DND-41 (cell line): ENCODE results near the gene RIT1.

Source experiments
- ATAC-seq: fragments of 200-7000 bp; cut with Tn5 transposase; 3 replicates; pipeline ENCODE4 v1.9.1; 2021; ENCODE audit warnings: low read depth; ENCODE audit not compliant: insufficient read depth
- DNase-seq: peaks from one replicate; pipeline ENCODE4 v3.0.0-alpha.2; 2020
- H2AFZ ChIP-seq: 2 replicates; pipeline ENCODE4 v1.6.0; 2012; ENCODE audit warnings: low read depth, low read length
- H3K27ac ChIP-seq: 2 replicates; pipeline ENCODE4 v1.5.1; 2012; ENCODE audit warnings: low read length, inconsistent platforms
- H3K27me3 ChIP-seq: fragments of 200-600 bp; sonication (generic); 2 replicates; pipeline ENCODE4 v1.6.0; 2012; ENCODE audit warnings: low read length, mild to moderate bottlenecking, inconsistent platforms; ENCODE audit not compliant: insufficient read depth, poor library complexity
- H3K36me3 ChIP-seq: 2 replicates; pipeline ENCODE4 v1.5.1; 2012; ENCODE audit warnings: low read length, inconsistent platforms; ENCODE audit not compliant: insufficient read depth
- H3K4me1 ChIP-seq: 2 replicates; pipeline ENCODE4 v1.5.1; 2012; ENCODE audit warnings: mild to moderate bottlenecking, low read length; ENCODE audit not compliant: insufficient read depth
- H3K4me2 ChIP-seq: 2 replicates; pipeline ENCODE4 v1.6.0; 2012; ENCODE audit warnings: mild to moderate bottlenecking, moderate library complexity, low read length, inconsistent platforms; ENCODE audit not compliant: insufficient read depth
- H3K4me3 ChIP-seq, 2 experiments: fragments of 200-600 bp in 1 of 2; shearing (Covaris generic) in 1 of 2; 2 replicates each; pipeline ENCODE4 v1.5.1; 2012 to 2016; ENCODE audit warnings: inconsistent platforms in 2 of 2, low read length in 2 of 2, mild to moderate bottlenecking in 2 of 2, low read depth in 1 of 2, moderate library complexity in 1 of 2
- H3K79me2 ChIP-seq: 2 replicates; pipeline ENCODE4 v1.6.0; 2012; ENCODE audit warnings: low read length, inconsistent platforms; ENCODE audit not compliant: insufficient read depth
- H3K9ac ChIP-seq: 2 replicates; pipeline ENCODE4 v1.6.0; 2012; ENCODE audit warnings: low read depth, mild to moderate bottlenecking, inconsistent platforms, low read length, moderate library complexity
- H3K9me3 ChIP-seq: 2 replicates; pipeline ENCODE4 v1.5.1; 2012; ENCODE audit warnings: low read length, moderate library complexity, mild to moderate bottlenecking, inconsistent platforms; ENCODE audit not compliant: insufficient read depth, severe bottlenecking
- H4K20me1 ChIP-seq: 2 replicates; pipeline ENCODE4 v1.6.0; 2012; ENCODE audit warnings: low read length; ENCODE audit not compliant: insufficient read depth
- EZH2 ChIP-seq: IDR thresholded peaks from 3 replicates; pipeline ENCODE4 v1.6.1; 2012; ENCODE audit warnings: borderline replicate concordance, low read depth, mild to moderate bottlenecking, moderate library complexity, low read length, inconsistent platforms; ENCODE audit not compliant: severe bottlenecking
- TF ChIP-seq, protein P1 (sequence below): IDR thresholded peaks from 2 replicates; pipeline ENCODE4 v1.5.1; 2012; ENCODE audit warnings: borderline replicate concordance, low read length, moderate library complexity, mild to moderate bottlenecking; ENCODE audit not compliant: poor library complexity, severe bottlenecking; ENCODE audit errors: extremely low read depth

RIT1 gene

DNA sequence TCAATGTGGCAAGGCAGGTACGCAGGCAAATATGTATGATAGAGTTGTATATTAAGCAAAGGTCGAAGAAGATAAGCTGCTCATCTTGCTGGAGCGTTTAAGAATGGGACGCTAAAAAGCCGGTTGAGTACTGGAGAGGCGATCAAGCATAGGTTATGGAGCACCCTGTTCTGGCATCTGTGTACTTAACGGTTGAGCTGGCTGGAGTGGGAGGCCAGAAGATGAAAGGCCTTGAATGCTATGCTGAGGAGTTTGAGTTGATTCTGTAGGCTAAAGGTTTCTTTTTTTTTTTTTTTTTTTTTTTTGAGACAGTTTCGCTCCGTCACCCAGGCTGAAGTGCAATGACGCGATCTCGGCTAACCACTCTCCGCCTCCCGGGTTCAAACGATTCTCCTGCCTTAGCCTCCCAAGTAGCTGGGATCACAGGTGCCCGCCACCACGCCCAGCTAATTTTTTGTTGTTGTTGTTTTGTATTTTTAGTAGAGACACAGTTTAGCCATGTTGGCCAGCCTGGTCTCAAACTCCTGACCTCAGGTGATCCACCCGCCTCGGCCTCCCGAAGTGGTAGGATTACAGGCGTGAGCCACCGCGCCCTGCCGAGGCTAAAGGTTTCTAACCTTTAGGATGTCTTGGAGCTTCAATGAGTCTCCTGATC lies 23.9 kb upstream of the RIT1 start:
- H3K36me3 ChIP-seq, result peaks cover 40% of the 10 kb centered on the region
- H3K4me1 ChIP-seq, result peaks cover 46% of the 10 kb centered on the region
- H2AFZ ChIP-seq, result peak overlapping the region; percentile 91
- peak overlapping the region; percentile 97 for H3K27ac ChIP-seq
- H3K27me3 ChIP-seq, result no peaks in the 10 kb centered on the region
- peaks cover 31% of the 10 kb centered on the region for H4K20me1 ChIP-seq
- H3K4me2 ChIP-seq, result peak overlapping the region; percentile 94
- TF ChIP-seq, protein P1, sequence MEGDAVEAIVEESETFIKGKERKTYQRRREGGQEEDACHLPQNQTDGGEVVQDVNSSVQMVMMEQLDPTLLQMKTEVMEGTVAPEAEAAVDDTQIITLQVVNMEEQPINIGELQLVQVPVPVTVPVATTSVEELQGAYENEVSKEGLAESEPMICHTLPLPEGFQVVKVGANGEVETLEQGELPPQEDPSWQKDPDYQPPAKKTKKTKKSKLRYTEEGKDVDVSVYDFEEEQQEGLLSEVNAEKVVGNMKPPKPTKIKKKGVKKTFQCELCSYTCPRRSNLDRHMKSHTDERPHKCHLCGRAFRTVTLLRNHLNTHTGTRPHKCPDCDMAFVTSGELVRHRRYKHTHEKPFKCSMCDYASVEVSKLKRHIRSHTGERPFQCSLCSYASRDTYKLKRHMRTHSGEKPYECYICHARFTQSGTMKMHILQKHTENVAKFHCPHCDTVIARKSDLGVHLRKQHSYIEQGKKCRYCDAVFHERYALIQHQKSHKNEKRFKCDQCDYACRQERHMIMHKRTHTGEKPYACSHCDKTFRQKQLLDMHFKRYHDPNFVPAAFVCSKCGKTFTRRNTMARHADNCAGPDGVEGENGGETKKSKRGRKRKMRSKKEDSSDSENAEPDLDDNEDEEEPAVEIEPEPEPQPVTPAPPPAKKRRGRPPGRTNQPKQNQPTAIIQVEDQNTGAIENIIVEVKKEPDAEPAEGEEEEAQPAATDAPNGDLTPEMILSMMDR, result no peak
- TF ChIP-seq EZH2, result no peak
- DNase-seq (peak; percentile 24), ATAC-seq (no peak)
- peak overlapping the region; percentile 65 to 78 for H3K4me3 ChIP-seq
- peak overlapping the region; percentile 88 for H3K9ac ChIP-seq
- H3K79me2 ChIP-seq, result peaks cover 51% of the 10 kb centered on the region
- H3K9me3 ChIP-seq, result no peaks in the 10 kb centered on the region

DNA sequence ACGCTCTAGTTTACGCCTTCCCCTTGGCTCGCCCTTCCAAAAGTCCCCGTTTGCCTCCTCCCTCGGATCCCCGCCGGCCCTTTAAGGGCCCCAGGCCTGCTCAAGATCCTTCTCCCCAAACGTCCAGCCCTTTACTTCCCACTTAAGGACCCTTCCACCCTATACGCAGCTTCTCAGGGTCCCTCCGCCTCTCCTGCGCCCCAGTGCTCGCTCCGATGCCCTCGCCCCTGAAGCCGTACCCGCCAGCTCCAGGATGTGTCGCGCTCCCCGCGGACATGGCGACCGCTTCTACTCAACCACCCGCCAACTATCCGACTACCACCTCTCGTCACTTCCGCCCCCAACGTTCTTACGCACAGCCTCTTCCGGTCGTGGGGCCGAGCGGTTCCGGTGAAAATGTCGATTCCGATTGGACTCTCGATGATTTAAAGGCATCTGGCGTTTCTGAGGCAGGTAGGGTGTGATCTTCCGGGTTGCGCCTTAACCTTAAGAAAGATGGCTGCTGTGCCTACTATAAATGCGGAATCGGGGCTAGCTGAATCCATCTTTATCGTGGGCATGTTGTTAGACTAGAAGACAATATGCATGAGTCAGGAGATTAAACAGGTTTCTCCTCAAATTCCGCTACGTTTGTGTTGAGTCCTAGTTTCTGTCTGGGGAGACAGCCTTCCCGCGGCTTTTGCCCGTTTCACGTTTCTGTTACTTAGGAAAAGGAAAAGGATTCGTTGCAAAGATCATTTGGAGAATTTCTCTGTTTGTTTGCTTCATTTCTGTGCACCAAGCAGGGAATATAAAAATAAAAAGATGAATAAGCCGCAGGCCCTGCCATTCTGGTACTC lies 23.2 kb upstream of the RIT1 start, which contains the start of gene KHDC4:
KHDC4 (minus strand) TSS at position 317 of the 839 bp plus-strand sequence; CDS start at position 277, 40 bp downstream.
- peak within 1 kb of the TSS; percentile 97 for H3K27ac ChIP-seq
- no peaks in the 10 kb centered on the region for H3K9me3 ChIP-seq
- H3K4me1 ChIP-seq, result peaks cover 46% of the 10 kb centered on the region
- peak within 1 kb of the TSS; percentile 91 for H2AFZ ChIP-seq
- ATAC-seq (peak; percentile 95), DNase-seq (peak; percentile 97)
- peaks cover 47% of the 10 kb centered on the region for H3K36me3 ChIP-seq
- no peaks in the 10 kb centered on the region for H3K27me3 ChIP-seq
- no peak for TF ChIP-seq EZH2
- TF ChIP-seq, protein P1, result peak; percentile 54
- peak within 1 kb of the TSS; percentile 78 to 81 for H3K4me3 ChIP-seq
- peak within 1 kb of the TSS; percentile 94 for H3K4me2 ChIP-seq
- peaks cover 58% of the 10 kb centered on the region for H3K79me2 ChIP-seq
- peak within 1 kb of the TSS; percentile 88 for H3K9ac ChIP-seq
- H4K20me1 ChIP-seq, result peaks cover 36% of the 10 kb centered on the region

DNA sequence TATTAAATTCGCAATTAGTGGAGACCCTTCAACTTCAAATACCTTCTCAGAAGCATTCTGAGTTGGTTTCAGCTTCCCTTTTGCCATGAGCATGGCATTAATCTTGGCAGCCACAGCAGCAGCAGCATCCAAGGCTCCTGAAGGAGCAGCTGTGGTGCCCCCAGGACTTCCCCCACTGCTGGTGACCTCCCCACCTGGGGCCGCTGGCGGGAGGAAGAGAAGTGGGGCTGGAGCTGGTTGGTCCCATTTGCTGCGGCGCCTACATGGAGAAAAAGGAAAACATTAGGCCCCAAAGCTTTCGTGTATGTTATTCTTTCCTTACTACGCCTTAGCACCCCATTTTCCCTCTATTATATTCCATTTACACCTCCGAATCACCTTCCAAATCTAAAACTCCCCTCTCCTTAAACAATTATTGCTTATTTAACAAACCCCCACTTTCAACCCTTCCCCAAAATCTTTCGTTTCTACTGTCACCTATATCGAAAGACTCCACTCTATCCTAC lies 22.5 kb upstream of the RIT1 start:
- H3K36me3 ChIP-seq, result peaks cover 54% of the 10 kb centered on the region
- H3K9me3 ChIP-seq, result no peaks in the 10 kb centered on the region
- H3K4me2 ChIP-seq, result peak overlapping the region; percentile 92
- H3K9ac ChIP-seq, result peak overlapping the region; percentile 88
- H3K79me2 ChIP-seq, result peaks cover 64% of the 10 kb centered on the region
- H3K4me3 ChIP-seq, result peak overlapping the region; percentile 78 to 81
- DNase-seq (peak; percentile 28), ATAC-seq (no peak)
- peak overlapping the region; percentile 69 for H2AFZ ChIP-seq
- no peak for TF ChIP-seq EZH2
- TF ChIP-seq, protein P1, result no peak
- H3K27ac ChIP-seq, result peak overlapping the region; percentile 95
- H3K4me1 ChIP-seq, result peaks cover 46% of the 10 kb centered on the region
- H3K27me3 ChIP-seq, result no peaks in the 10 kb centered on the region
- peaks cover 41% of the 10 kb centered on the region for H4K20me1 ChIP-seq
